ENCODE data around the gene NUP93.

DNA sequence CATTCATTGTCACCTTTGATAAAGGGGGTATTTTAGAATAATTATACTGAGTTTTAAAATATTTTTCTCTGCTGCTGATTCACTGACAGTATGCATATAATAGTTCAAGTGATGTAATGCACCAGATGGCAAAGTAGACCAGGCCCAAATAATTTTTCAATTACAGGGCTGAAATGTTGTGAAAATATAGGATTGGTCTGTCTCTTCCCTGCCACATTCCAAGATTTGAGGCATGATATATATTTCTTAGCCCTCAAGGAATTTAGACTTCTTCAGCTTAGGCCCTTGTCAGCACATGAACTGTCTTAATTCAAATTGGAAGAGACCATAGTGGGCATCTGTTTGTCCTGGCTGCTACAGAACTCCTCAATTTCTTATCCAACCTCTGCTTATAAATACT is 95.9 kb downstream of the NUP93 start:
- TF ChIP-seq, protein P1, sequence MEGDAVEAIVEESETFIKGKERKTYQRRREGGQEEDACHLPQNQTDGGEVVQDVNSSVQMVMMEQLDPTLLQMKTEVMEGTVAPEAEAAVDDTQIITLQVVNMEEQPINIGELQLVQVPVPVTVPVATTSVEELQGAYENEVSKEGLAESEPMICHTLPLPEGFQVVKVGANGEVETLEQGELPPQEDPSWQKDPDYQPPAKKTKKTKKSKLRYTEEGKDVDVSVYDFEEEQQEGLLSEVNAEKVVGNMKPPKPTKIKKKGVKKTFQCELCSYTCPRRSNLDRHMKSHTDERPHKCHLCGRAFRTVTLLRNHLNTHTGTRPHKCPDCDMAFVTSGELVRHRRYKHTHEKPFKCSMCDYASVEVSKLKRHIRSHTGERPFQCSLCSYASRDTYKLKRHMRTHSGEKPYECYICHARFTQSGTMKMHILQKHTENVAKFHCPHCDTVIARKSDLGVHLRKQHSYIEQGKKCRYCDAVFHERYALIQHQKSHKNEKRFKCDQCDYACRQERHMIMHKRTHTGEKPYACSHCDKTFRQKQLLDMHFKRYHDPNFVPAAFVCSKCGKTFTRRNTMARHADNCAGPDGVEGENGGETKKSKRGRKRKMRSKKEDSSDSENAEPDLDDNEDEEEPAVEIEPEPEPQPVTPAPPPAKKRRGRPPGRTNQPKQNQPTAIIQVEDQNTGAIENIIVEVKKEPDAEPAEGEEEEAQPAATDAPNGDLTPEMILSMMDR (IDR thresholded peaks at IDR 0.05; ENCODE audit: extremely low read depth in 1 of 2, insufficient read depth in 1 of 2, low read depth in 1 of 2, low read length in 2 of 2) = no peak
- TF ChIP-seq POLR2AphosphoS5 (IDR thresholded peaks at IDR 0.05; ENCODE audit: insufficient read depth, low read depth, low read length) = no peak
- TF ChIP-seq, protein P2, sequence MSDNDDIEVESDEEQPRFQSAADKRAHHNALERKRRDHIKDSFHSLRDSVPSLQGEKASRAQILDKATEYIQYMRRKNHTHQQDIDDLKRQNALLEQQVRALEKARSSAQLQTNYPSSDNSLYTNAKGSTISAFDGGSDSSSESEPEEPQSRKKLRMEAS (IDR thresholded peaks at IDR 0.05; ENCODE audit: insufficient read depth, insufficient read length) = no peak
